Stimulated activated naive CD8-positive, alpha-beta T cell treated with anti-CD3 and anti-CD28 coated beads, Interleukin-15, amount 100 ng/mL, for 72 hours (primary cell): ENCODE results near the gene ZKSCAN3.
"Not testable (repeated sequence)": the region's sequence is repeated elsewhere in the genome, so short reads cannot be mapped to it uniquely, and the experiment has no call there.

Source experiments
- ATAC-seq: fragments of 150-1000 bp; cut with Tn5 transposase; 2 replicates; pipeline ENCODE4 v1.10.0; 2021; ENCODE audit warnings: mild to moderate bottlenecking, moderate library complexity
- DNase-seq, 2 donors: peaks; one replicate each; pipeline ENCODE4 v3.0.0; 2021 to 2022
- H3K27ac Mint-ChIP-seq, 2 donors: one replicate each; pipeline ENCODE4 v1.8.0; 2022; ENCODE audit warnings: mild to moderate bottlenecking in 2 of 2, mixed read lengths in 2 of 2, moderate library complexity in 2 of 2
- H3K27me3 Mint-ChIP-seq: one replicate; pipeline ENCODE4 v1.8.0; 2022; ENCODE audit warnings: mixed read lengths
- H3K4me1 Mint-ChIP-seq: one replicate; pipeline ENCODE4 v1.8.0; 2022; ENCODE audit warnings: mild to moderate bottlenecking, mixed read lengths
- H3K4me3 Mint-ChIP-seq, 2 donors: one replicate each; pipeline ENCODE4 v1.8.0; 2022; ENCODE audit warnings: mild to moderate bottlenecking in 2 of 2, mixed read lengths in 2 of 2, moderate library complexity in 1 of 2
- H3K9me3 Mint-ChIP-seq, 2 donors: one replicate each; pipeline ENCODE4 v1.8.0; 2022; ENCODE audit warnings: mixed read lengths in 2 of 2

ZKSCAN3 gene

DNA sequence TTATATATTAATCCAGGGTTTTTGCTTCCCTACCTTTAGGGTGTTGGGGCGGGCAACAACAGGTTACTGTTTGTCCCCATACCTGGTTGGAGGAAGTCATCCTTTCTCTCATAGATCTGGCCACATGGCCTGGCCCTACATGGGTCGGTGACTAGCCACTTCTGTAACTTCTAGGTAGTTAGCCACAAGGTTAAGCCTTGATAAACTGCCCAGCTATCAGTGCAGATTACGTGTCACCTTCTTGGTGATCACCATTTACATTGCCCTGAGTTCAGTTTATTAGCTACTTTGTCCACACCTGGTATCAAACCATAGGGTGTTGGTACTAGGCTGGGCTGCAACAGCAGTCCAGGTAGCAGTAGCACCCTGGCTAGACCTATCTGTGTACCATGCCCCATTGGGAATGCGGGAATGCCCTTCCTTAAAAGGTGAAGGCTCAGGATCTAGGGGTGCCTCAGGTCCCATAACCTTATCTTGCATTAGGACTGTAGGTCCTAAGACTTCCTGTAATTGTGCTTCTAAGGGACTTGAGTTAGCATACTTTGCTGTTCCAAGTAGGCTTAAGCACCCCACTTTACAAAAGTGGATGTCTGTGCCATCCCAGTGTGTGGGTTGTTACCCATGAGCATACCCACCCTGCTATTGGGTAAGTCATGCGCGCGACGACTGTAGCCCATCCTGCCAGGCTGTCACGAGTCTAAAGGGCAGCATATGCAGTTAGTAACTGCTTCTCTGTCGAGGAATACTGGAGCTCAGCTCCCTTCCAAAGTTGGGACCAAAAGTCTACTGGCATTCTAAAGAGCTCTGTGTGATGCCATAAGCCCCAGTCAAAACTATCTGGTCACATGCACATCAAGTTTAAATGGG is 5.2 kb downstream of the ZKSCAN3 start:
- ATAC-seq (no peak), DNase-seq (no peak)
- no peaks in the 10 kb centered on the region for H3K9me3 Mint-ChIP-seq
- no peaks in the 10 kb centered on the region for H3K27me3 Mint-ChIP-seq
- peaks cover 47% of the 10 kb centered on the region for H3K4me1 Mint-ChIP-seq
- no peak overlapping the region for H3K27ac Mint-ChIP-seq
- peak overlapping the region; percentile 89 for H3K4me3 Mint-ChIP-seq

DNA sequence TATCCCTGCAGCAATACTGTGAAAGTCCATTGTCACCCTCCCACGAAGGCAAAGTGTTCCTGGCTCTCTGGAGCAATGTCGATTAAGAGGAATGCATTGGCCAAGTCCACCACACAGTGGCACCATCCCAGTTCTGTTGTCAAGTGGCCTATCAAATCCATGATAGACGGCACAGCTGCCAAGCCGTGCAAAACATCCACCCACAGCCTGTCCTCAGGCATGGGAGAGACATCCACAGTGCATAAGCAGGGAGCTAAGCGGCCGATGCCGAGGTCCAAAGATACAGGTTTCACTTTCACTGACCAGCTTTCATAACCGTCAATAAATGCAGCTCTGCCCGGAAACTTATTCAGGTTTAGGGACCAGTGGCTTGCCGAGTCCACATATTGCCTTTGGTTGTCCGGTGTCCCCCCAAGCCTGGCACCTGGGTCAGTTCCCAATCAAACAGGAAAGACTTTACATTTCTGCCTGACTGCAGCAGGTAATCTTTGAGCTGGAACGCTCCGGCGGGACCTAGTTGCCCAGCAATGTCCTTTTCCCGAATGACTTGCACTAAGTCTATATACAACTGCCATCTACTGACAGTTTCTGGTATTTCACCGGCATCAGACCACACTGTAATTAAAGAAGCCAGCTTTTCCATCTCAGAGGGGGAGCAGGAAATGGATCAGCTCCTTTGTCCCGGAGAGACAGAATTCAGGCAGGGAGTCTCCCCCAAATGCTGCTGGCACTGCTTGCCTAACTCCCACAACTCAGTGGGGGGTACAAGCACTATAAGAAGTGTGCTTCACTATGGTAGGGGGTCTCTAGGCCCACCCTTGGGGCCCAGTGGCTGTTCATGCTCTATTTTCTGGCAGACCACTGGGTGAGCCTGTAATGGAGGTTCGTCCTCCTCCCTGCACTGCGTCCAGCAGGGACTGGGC is 6.3 kb downstream of the ZKSCAN3 start:
- H3K4me3 Mint-ChIP-seq = peak overlapping the region; percentile 89
- H3K4me1 Mint-ChIP-seq = peaks cover 38% of the 10 kb centered on the region
- peak; percentile 52 to 60 for DNase-seq
- H3K27me3 Mint-ChIP-seq = no peaks in the 10 kb centered on the region
- no peaks in the 10 kb centered on the region for H3K9me3 Mint-ChIP-seq
- H3K27ac Mint-ChIP-seq = peak overlapping the region in 1 of 2 donors; percentile 84
- peak; percentile 84 for ATAC-seq

DNA sequence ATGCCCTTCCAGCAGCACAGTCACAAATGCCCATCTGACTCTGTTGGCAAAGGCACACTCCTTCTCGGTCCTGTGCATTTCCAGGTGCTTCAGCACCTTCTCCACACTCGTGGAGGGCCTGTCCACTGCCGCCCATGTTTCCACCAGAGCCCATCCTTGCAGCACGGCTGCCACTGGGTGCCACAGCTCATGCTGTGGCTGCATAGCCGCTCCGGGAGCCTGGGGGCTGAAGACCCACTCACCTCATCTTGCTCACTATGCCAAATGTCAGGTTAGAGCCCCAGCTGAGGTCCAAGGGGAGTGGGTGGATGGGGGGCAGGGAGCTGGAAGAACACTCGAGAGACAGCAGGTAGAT is 6.9 kb downstream of the ZKSCAN3 start:
- ATAC-seq = no peak
- H3K27me3 Mint-ChIP-seq = no peaks in the 10 kb centered on the region
- peaks cover 32% of the 10 kb centered on the region for H3K4me1 Mint-ChIP-seq
- no peak for DNase-seq
- H3K4me3 Mint-ChIP-seq = peak overlapping the region in 1 of 2 donors; percentile 89
- H3K9me3 Mint-ChIP-seq = no peaks in the 10 kb centered on the region
- H3K27ac Mint-ChIP-seq = peak overlapping the region in 1 of 2 donors; percentile 46

DNA sequence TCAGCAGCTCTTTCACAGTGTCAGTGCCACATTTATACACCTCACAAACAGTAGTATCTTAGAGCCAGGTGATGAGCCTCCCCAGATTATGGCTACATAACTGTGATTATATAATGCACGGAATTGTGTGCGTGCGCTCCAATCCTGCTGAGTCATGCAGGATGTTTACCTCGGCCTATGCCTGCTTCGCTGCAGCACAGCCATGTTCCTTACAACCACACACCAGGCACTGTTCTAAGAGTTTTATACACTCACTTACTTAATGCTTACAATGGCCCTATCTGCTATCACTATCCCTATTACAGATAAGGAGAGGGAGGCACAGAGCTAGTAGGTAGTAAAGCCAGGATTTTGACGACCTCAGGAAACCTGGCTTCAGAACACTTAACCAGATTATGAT is 7.3 kb downstream of the ZKSCAN3 start:
- Mint-ChIP-seq H3K9me3 (no peaks in the 10 kb centered on the region), H3K4me3 (no peak overlapping the region), H3K27ac (peak overlapping the region in 1 of 2 donors; percentile 46), H3K4me1 (peaks cover 29% of the 10 kb centered on the region), H3K27me3 (no peaks in the 10 kb centered on the region)
- ATAC-seq = no peak
- no peak for DNase-seq

DNA sequence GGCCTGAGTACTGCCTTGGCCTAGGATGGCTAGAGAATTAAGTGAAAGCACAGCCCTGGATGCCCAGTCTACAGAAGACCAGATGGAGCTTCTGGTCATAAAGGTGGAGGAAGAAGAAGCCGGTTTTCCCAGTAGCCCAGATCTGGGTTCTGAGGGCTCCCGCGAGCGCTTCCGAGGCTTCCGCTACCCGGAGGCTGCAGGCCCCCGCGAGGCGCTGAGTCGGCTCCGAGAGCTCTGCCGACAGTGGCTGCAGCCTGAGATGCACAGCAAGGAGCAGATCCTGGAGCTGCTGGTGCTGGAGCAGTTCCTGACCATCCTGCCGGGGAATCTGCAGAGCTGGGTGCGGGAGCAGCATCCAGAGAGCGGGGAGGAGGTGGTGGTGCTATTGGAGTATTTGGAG is 9.8 kb downstream of the ZKSCAN3 start:
- H3K4me1 Mint-ChIP-seq = peaks cover 21% of the 10 kb centered on the region
- not testable (repeated sequence) for H3K27ac Mint-ChIP-seq, DNase-seq, H3K9me3 Mint-ChIP-seq, H3K27me3 Mint-ChIP-seq, H3K4me3 Mint-ChIP-seq, ATAC-seq

DNA sequence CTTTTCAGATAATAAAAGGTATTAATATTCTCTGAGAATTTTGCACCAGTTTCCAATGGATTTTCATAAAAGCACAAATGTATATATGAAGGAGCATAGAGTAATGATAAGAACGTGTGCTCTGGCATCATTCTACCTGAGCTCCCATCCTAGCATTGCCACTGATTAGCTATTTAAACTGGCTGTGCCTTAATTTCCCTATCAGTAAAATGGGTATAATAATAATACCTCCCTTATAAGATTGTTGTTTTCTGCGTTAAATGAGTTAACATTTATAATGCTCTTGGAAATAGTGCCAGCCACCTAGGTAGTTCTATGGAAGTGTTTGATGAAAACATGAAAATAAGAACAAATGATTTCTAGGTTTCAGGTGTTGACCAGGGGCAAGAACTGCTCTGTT is 11.2 kb downstream of the ZKSCAN3 start:
- Mint-ChIP-seq H3K4me3 (no peak overlapping the region), H3K27me3 (no peaks in the 10 kb centered on the region), H3K27ac (no peak overlapping the region), H3K4me1 (peaks cover 13% of the 10 kb centered on the region), H3K9me3 (no peaks in the 10 kb centered on the region)
- ATAC-seq (no peak), DNase-seq (no peak)

DNA sequence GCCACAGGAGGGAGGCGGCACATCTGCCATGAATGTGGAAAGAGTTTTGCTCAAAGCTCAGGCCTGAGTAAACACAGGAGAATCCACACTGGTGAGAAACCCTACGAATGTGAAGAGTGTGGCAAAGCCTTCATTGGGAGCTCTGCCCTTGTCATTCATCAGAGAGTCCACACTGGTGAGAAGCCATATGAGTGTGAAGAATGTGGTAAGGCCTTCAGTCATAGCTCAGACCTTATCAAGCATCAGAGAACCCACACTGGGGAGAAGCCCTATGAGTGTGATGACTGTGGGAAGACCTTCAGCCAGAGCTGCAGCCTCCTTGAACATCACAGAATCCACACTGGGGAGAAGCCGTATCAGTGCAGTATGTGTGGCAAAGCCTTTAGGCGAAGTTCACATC is 15.8 kb downstream of the ZKSCAN3 start:
- not testable (repeated sequence) for H3K9me3 Mint-ChIP-seq, H3K4me1 Mint-ChIP-seq, H3K27me3 Mint-ChIP-seq, ATAC-seq, DNase-seq, H3K4me3 Mint-ChIP-seq
- peak overlapping the region; percentile 20 to 53 for H3K27ac Mint-ChIP-seq

DNA sequence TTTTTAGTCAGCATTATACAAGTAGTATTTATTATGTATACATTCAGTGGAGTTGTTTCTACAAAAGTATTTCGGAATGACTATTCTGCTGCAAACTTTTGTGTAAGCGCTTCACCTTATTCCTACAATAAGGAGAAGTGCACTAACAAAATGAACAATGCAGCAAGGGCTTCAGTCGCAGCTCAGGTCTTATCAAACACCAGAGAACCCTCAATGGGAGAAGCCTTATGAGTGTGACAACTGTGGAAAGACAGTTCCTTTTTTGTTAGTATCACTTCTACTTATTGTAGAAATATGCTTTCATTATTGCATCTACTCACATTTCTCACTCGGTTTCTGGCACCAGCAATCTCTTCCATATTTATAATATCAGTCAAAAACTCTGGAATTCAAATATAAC is 18.8 kb downstream of the ZKSCAN3 start:
- Mint-ChIP-seq H3K4me3 (no peak overlapping the region), H3K4me1 (no peaks in the 10 kb centered on the region), H3K27ac (no peak overlapping the region), H3K9me3 (no peaks in the 10 kb centered on the region), H3K27me3 (no peaks in the 10 kb centered on the region)
- no peak for ATAC-seq
- DNase-seq = no peak

DNA sequence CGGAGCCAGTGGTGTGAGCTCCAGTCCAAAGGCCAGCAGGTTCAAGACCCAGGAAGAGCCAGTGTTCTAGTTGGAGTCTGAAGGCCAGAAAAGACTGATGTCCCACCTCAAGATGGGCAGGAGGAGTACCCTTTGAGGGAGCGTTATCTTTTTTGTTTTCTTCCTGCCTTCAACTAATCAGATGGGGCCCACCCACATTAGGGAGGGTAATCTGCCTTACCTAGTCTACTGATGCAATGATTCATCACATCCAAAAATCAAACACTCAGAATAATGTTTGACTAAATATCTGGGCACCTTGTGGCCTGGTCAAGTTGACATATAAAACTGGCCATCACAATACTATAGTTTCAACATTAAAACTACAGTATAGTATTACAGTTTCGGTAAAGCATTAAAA is 19.7 kb downstream of the ZKSCAN3 start:
- H3K27ac Mint-ChIP-seq = no peak overlapping the region
- ATAC-seq = no peak
- no peaks in the 10 kb centered on the region for H3K4me1 Mint-ChIP-seq
- no peak overlapping the region for H3K4me3 Mint-ChIP-seq
- DNase-seq = no peak
- no peaks in the 10 kb centered on the region for H3K9me3 Mint-ChIP-seq
- H3K27me3 Mint-ChIP-seq = no peaks in the 10 kb centered on the region

DNA sequence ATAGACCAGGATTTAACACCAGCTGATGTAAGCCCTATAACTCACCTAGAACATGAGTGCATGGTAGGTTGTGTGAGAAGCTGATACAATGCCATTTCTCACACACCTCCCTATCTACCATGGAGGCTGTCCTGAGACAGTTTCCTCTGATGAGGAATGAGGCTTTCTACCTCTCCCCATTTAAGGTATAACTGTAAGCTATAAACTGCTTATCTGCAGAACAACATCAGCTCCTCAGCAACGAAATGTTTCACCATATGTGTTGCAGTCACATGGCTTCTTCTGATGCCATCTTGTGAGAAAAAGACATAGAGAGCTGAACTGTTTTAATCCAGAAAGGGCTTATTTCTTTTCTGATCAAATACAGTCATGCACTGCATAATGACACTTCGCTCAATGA is 20.7 kb downstream of the ZKSCAN3 start:
- H3K4me3 Mint-ChIP-seq = no peak overlapping the region
- no peaks in the 10 kb centered on the region for H3K4me1 Mint-ChIP-seq
- ATAC-seq (no peak), DNase-seq (no peak)
- no peaks in the 10 kb centered on the region for H3K9me3 Mint-ChIP-seq
- H3K27me3 Mint-ChIP-seq = no peaks in the 10 kb centered on the region
- no peak overlapping the region for H3K27ac Mint-ChIP-seq

DNA sequence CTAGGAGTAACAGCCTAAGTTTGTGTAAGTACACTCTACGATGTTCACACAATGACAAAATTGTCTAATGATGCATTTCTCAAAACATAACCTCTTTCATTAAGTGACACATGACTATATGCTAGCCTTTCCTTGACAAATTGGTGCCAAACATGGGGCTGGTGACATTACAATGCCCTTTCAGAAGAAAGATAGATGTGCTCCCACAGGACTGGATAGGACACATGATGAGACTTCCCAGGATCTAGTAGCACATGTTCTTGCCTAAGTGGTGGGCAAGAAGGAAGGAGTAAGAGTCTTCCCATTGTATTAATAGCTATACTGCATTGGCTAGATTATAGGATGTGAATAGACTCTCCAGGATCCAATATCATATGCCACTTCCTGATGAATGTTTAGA is 21.5 kb downstream of the ZKSCAN3 start:
- no peaks in the 10 kb centered on the region for H3K27me3 Mint-ChIP-seq
- no peaks in the 10 kb centered on the region for H3K9me3 Mint-ChIP-seq
- H3K27ac Mint-ChIP-seq = no peak overlapping the region
- DNase-seq (no peak), ATAC-seq (no peak)
- no peaks in the 10 kb centered on the region for H3K4me1 Mint-ChIP-seq
- H3K4me3 Mint-ChIP-seq = no peak overlapping the region

DNA sequence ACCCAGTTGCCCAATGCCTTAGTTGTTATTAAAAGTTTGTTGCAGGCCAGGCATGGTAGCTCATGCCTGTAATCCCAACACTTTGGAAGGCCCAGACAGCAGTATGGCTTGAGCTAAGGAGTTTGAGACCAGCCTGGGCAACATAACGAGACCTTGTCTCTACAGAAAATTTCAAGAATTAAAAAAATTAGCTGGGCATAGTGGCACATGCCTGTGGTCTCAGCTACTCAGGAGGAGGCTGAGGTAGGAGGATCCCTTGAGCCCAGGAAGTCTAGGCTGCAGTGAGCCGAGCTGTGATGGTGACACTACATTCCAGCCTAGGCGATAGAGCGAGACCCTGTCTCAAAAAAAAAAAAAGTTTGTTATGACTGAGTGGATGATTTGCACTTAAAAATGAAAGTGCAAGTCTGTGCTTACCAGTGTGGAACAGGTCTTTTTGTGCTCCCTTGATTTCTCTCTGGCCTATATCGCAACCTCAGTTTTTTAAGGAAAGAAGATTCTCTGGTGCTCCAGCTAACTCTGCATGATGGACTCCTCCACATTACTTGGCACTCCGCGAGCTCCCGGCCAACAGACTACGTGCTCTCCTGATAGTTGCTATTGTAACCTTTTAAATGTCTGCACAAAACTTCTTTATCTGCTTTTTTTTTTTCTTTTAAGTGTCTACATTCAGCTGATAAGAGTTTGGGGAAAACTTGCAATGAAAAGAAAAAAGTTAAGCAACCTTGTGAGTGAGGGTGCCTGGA is 22.1 kb downstream of the ZKSCAN3 start:
- Mint-ChIP-seq H3K27ac (no peak overlapping the region), H3K27me3 (no peaks in the 10 kb centered on the region), H3K4me3 (no peak overlapping the region), H3K4me1 (no peaks in the 10 kb centered on the region), H3K9me3 (no peaks in the 10 kb centered on the region)
- no peak for DNase-seq
- no peak for ATAC-seq

DNA sequence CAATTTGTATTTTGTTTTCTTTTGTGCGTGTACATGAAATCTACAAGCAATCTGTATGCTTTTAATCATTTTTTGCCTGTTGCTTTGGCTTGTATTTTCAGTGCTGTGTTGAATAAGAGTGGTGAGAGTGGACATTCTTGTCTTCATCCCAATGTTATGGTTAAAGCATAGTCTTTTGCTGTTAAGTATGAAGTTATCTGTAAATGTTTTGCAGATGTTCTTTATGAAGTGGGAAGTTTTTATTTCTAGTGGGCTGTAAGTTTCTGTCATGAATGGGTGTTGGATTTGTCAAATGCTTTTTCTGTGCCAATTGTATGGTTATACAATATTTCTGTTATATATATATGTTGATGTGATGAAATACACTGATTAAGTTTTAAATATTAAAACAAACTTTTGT is 24.2 kb downstream of the ZKSCAN3 start:
- H3K9me3 Mint-ChIP-seq = no peaks in the 10 kb centered on the region
- H3K27me3 Mint-ChIP-seq = no peaks in the 10 kb centered on the region
- no peaks in the 10 kb centered on the region for H3K4me1 Mint-ChIP-seq
- DNase-seq = no peak
- no peak for ATAC-seq
- H3K4me3 Mint-ChIP-seq = no peak overlapping the region
- H3K27ac Mint-ChIP-seq = no peak overlapping the region

DNA sequence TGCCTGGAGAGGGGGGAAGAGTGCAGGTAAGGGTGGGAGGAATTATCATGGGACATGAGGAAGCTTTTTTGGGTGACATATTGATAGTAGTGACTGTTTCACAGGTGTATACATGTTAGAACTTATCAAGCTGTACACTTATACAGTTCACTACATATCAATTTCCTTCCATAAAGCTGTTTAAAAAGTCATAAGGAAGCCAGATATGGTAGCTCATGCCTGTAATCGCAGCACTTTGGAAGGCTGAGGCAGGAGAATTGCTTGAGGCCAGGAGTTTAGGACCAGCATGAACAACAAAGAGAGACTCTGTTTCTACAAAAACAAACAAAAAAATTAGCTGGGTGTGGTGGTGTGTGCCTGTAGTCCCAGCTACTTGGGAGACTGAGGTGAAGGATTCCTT is 28.1 kb downstream of the ZKSCAN3 start:
- no peak for DNase-seq
- Mint-ChIP-seq H3K4me3 (no peak overlapping the region), H3K27me3 (no peaks in the 10 kb centered on the region), H3K9me3 (peaks cover 0 to 7% of the 10 kb centered on the region in 2 donors), H3K27ac (no peak overlapping the region), H3K4me1 (peaks cover 10% of the 10 kb centered on the region)
- no peak for ATAC-seq

DNA sequence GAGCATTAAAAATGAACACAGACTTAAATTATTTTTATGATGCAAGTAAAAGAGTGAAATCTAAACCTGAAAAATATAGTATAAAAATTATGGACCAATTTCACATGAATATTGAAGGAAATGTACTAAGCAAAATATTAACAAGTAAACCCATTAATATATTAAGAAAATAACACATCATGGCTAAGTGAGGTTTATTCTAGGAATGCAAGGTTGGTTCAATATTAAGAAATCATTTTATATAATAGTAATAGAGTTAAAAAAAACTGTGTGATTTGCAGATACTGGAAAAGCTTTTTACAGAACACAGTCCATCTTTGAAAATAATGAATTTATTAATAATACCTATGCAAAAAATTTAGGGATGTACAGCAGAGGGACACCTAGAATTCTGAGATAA is 28.9 kb downstream of the ZKSCAN3 start:
- ATAC-seq = no peak
- H3K27me3 Mint-ChIP-seq = no peaks in the 10 kb centered on the region
- DNase-seq = no peak
- no peak overlapping the region for H3K27ac Mint-ChIP-seq
- peaks cover 18% of the 10 kb centered on the region for H3K4me1 Mint-ChIP-seq
- H3K9me3 Mint-ChIP-seq = peaks cover 0 to 7% of the 10 kb centered on the region in 2 donors
- H3K4me3 Mint-ChIP-seq = no peak overlapping the region
